H1 (cell line): ENCODE data around the gene RNF111. TPM values are rescaled to one million over a fixed set of nuclear protein-coding genes. Genes with fewer than 3 reads are reported as not detected.

ENCODE experiments used
- CTCF ChIA-PET: fragments of 300-600 bp; sonication (Branson Sonifier 250); formaldehyde crosslinking; loops from one replicate; lab custom pipeline; 2021; ENCODE audit not compliant: partially characterized antibody; lab: Charles Lee
- POLR2A ChIA-PET: fragments of 300-600 bp; sonication (Branson Sonifier 250); formaldehyde crosslinking; loops from one replicate; lab custom pipeline; 2021; ENCODE audit warnings: inconsistent platforms; ENCODE audit not compliant: partially characterized antibody; lab: Charles Lee
- DNase-seq, 2 experiments: peaks; one replicate each; pipeline versions ENCODE4 v3.0.0 to v3.0.0-alpha.2; 2010 to 2022; ENCODE audit warnings: low spot score in 2 of 2, low read depth in 1 of 2, mixed read lengths in 1 of 2
- FAIRE-seq: peaks from 2 replicates; lab custom pipeline; 2011; peaks lifted over from hg19 to GRCh38; lab: Jason Lieb, UNC
- H2AFZ ChIP-seq: 2 replicates; pipeline ENCODE4 v1.8.1; 2012; ENCODE audit warnings: low read length, inconsistent platforms
- H2AK5ac ChIP-seq: 2 replicates; pipeline ENCODE4 v1.6.1; 2013; ENCODE audit warnings: low read depth, low read length
- H2BK120ac ChIP-seq: replicated peaks from 2 replicates; pipeline ENCODE3; 2013; ENCODE audit warnings: low read depth, low read length, inconsistent platforms
- H2BK12ac ChIP-seq: 2 replicates; pipeline ENCODE4 v1.6.1; 2013; ENCODE audit warnings: low read depth, low read length
- H2BK15ac ChIP-seq: 2 replicates; pipeline ENCODE4 v1.6.1; 2013; ENCODE audit warnings: low read length
- H2BK20ac ChIP-seq: 2 replicates; pipeline ENCODE4 v1.6.1; 2013; ENCODE audit warnings: low read length
- H2BK5ac ChIP-seq: 2 replicates; pipeline ENCODE4 v1.6.1; 2013; ENCODE audit warnings: low read depth, low read length
- H3K14ac ChIP-seq: 2 replicates; pipeline ENCODE4 v1.6.1; 2013; ENCODE audit warnings: inconsistent platforms; ENCODE audit not compliant: insufficient read length
- H3K18ac ChIP-seq: 2 replicates; pipeline ENCODE4 v1.6.1; 2013; ENCODE audit warnings: low read length; ENCODE audit errors: extremely low read depth
- H3K23ac ChIP-seq: 2 replicates; pipeline ENCODE4 v1.6.1; 2013; ENCODE audit warnings: inconsistent platforms; ENCODE audit not compliant: insufficient read length
- H3K23me2 ChIP-seq: 2 replicates; pipeline ENCODE4 v1.6.1; 2013; ENCODE audit warnings: low read depth, low read length
- H3K27ac ChIP-seq: 2 replicates; pipeline ENCODE4 v1.6.1; 2011; ENCODE audit warnings: low read depth, low read length, inconsistent platforms
- H3K27me3 ChIP-seq, 4 experiments: replicated peaks in 1 of 4; 1 replicate in 1 of 4; 2 replicates in 3 of 4; pipeline versions ENCODE4 v1.6.1 to v1.8.1; 2011 to 2013; ENCODE audit warnings: low read length in 3 of 4, mild to moderate bottlenecking in 3 of 4, inconsistent platforms in 2 of 4, mixed read lengths in 2 of 4, moderate library complexity in 1 of 4; ENCODE audit not compliant: control insufficient read depth in 3 of 4, insufficient read depth in 3 of 4; ENCODE audit errors: extremely low read depth in 1 of 4
- H3K36me3 ChIP-seq, 4 experiments: 2 replicates each; pipeline versions ENCODE4 v1.6.1 to v1.8.1; 2011 to 2013; ENCODE audit warnings: mild to moderate bottlenecking in 4 of 4, low read length in 3 of 4, moderate library complexity in 2 of 4, control low read depth in 1 of 4, inconsistent platforms in 1 of 4; ENCODE audit not compliant: insufficient read depth in 4 of 4, control insufficient read depth in 2 of 4
- H3K4ac ChIP-seq: replicated peaks from 2 replicates; pipeline ENCODE3; 2013; ENCODE audit warnings: low read length, low read depth, mixed read lengths, inconsistent platforms; ENCODE audit not compliant: insufficient read length
- H3K4me1 ChIP-seq, 4 experiments: replicated peaks in 1 of 4; 1 replicate in 1 of 4; 2 replicates in 3 of 4; pipeline versions ENCODE4 v1.6.1 to v1.8.1; 2011 to 2013; ENCODE audit warnings: low read length in 3 of 4, inconsistent platforms in 2 of 4, mixed read lengths in 1 of 4; ENCODE audit not compliant: insufficient read depth in 4 of 4, control insufficient read depth in 3 of 4
- H3K4me2 ChIP-seq, 2 experiments: 2 replicates each; pipeline versions ENCODE4 v1.6.1 to v1.8.1; 2011 to 2013; ENCODE audit warnings: low read depth in 2 of 2, low read length in 2 of 2, control low read depth in 1 of 2, inconsistent platforms in 1 of 2, mild to moderate bottlenecking in 1 of 2; ENCODE audit not compliant: insufficient read depth in 1 of 2
- H3K4me3 ChIP-seq, 4 experiments: fragments of 200-600, 300-600 bp in 1 of 4; sonication (generic), shearing (Covaris generic), sonication (Bioruptor Twin) in 1 of 4; 2 replicates each; pipeline versions ENCODE4 v1.5.1 to v1.8.1; 2011 to 2016; ENCODE audit warnings: low read length in 4 of 4, low read depth in 3 of 4, control low read depth in 2 of 4, inconsistent platforms in 2 of 4, mild to moderate bottlenecking in 2 of 4, mixed read lengths in 1 of 4, moderate library complexity in 1 of 4; ENCODE audit not compliant: insufficient read depth in 2 of 4; ENCODE audit errors: extremely low read depth in 1 of 4
- H3K56ac ChIP-seq: replicated peaks from 2 replicates; pipeline ENCODE3; 2013; ENCODE audit warnings: low read depth, mild to moderate bottlenecking, mixed read lengths, low read length, inconsistent platforms; ENCODE audit not compliant: insufficient read length
- H3K79me1 ChIP-seq: 2 replicates; pipeline ENCODE4 v1.6.1; 2013; ENCODE audit warnings: low read depth, low read length, control low read depth
- H3K79me2 ChIP-seq, 2 experiments: 2 replicates each; pipeline versions ENCODE4 v1.6.1 to v1.8.1; 2012 to 2013; ENCODE audit warnings: low read length in 2 of 2, mild to moderate bottlenecking in 2 of 2, inconsistent platforms in 1 of 2; ENCODE audit not compliant: insufficient read depth in 2 of 2, control insufficient read depth in 1 of 2
- H3K9ac ChIP-seq, 4 experiments: replicated peaks in 1 of 4; 1 replicate in 1 of 4; 2 replicates in 3 of 4; pipeline versions ENCODE4 v1.6.1 to v1.8.1; 2011 to 2013; ENCODE audit warnings: low read depth in 3 of 4, low read length in 3 of 4, control low read depth in 2 of 4, mild to moderate bottlenecking in 2 of 4, moderate library complexity in 2 of 4, inconsistent platforms in 1 of 4; ENCODE audit errors: extremely low read depth in 1 of 4
- H3K9me3 ChIP-seq, 2 experiments: 2 replicates each; pipeline versions ENCODE4 v1.6.1 to v1.8.1; 2012 to 2013; ENCODE audit warnings: mild to moderate bottlenecking in 2 of 2, moderate library complexity in 2 of 2, control low read depth in 1 of 2, inconsistent platforms in 1 of 2, low read depth in 1 of 2, low read length in 1 of 2, mixed read lengths in 1 of 2; ENCODE audit not compliant: insufficient read depth in 2 of 2
- H4K20me1 ChIP-seq, 2 experiments: replicated peaks in 1 of 2; 2 replicates each; pipeline versions ENCODE3 to v1.8.1; 2011 to 2013; ENCODE audit warnings: inconsistent platforms in 2 of 2, low read length in 2 of 2, mild to moderate bottlenecking in 1 of 2; ENCODE audit not compliant: insufficient read depth in 2 of 2, control insufficient read depth in 1 of 2
- H4K5ac ChIP-seq: 2 replicates; pipeline ENCODE4 v1.6.1; 2013; ENCODE audit warnings: low read length, low read depth, mixed read lengths, inconsistent platforms; ENCODE audit not compliant: insufficient read length
- H4K8ac ChIP-seq: 2 replicates; pipeline ENCODE4 v1.8.0; 2013; ENCODE audit warnings: mild to moderate bottlenecking, moderate library complexity, low read length, inconsistent platforms; ENCODE audit not compliant: insufficient read depth; ENCODE audit errors: extremely low read depth
- H4K91ac ChIP-seq: replicated peaks from 2 replicates; pipeline ENCODE3; 2013; ENCODE audit warnings: low read length, mixed read lengths, inconsistent platforms; ENCODE audit not compliant: insufficient read length
- MAFK ChIP-seq: IDR thresholded peaks from 2 replicates; pipeline ENCODE4 v1.6.1; 2012; ENCODE audit warnings: low read depth, mild to moderate bottlenecking, improper control_type of control experiment, low read length
- WGBS, 2 experiments: shearing (Covaris generic) in 1 of 2; methylation state at CpG; one replicate each; pipeline versions ENCODE4 v1.1.6 to v1.1.7; 2013 to 2015; ENCODE audit warnings: low lambda C conversion rate in 2 of 2, mixed read lengths in 2 of 2, inconsistent platforms in 1 of 2, low coverage in 1 of 2, missing lambda C conversion rate in 1 of 2; ENCODE audit not compliant: insufficient replicate concordance in 2 of 2, insufficient coverage in 1 of 2, insufficient read length in 1 of 2; ENCODE audit errors: extremely low coverage in 1 of 2, missing lambda C conversion rate in 1 of 2; 5-methylcytosine and 5-hydroxymethylcytosine counted together
- polyA plus RNA-seq, 7 experiments: library from polyadenylated mRNA; depleted of rRNA in 3 of 7; stranded (reverse) in 5 of 7; unstranded in 2 of 7; fragments of >200 nt in 5 of 7; fragments of 200-250 nt in 2 of 7; gene quantifications; 1 replicate in 5 of 7; 2 replicates in 1 of 7; 4 replicates in 1 of 7; pipeline versions ENCODE4 v1.2.1 to v1.2.3, GENCODE V29; 2011 to 2013; ENCODE audit warnings: missing spikeins in 2 of 7, mixed read lengths in 2 of 7
- total RNA-seq: library from RNA; stranded (reverse); fragmentation: NEBNext Ultra II Directional; extraction: Animal tissue kit (Norgen Biotek cat#: 25700); gene quantifications from 2 replicates; pipeline ENCODE4 v1.2.1, GENCODE V29; 2021
- TF ChIP-seq, protein P1 (sequence below): IDR thresholded peaks from 2 replicates; pipeline ENCODE4 v1.6.1; 2011; ENCODE audit warnings: low read length, improper control_type of control experiment

RNF111 gene
- total and polyA plus RNA-seq, 2 of the 8 experiments (the other 6 are each of a cell fraction or from before 2014, with no cell fraction given): 18.5 to 26.6 TPM

DNA sequence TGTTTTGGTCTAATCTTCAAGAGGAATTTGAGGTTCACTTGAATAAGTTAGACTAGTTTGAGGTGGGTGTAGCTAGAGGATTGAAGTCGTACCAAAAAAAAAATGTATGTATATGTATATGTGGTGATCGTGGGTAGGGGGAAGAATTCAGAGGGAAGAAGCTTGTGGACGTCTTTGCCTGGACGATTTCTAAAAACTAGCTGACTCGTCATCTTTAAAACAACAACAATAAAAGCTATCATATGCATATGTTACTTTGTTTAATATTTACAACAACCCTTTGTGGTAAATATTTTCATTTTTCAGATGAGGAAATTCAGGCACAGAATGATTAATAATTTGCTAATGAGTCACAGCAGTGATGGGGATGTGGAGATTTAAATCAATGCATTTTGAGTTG is 18.1 kb downstream of the RNF111 start:
- no peak overlapping the region for H2AK5ac ChIP-seq
- H3K18ac ChIP-seq: no peak overlapping the region
- POLR2A ChIA-PET: interaction anchor here (0.7 kb wide), 2 partner anchors 14 to 277 kb away, joined by 3 read pairs; no protein-coding TSS in a partner anchor
- H2BK5ac ChIP-seq: no peak overlapping the region
- no peak overlapping the region for H4K8ac ChIP-seq
- no peak overlapping the region for H2BK15ac ChIP-seq
- no peaks in the 10 kb centered on the region for H3K4me1 ChIP-seq
- peaks cover 0 to 4% of the 10 kb centered on the region in 2 experiments for H4K20me1 ChIP-seq
- H3K4me3 ChIP-seq: no peak overlapping the region
- TF ChIP-seq, protein P1, sequence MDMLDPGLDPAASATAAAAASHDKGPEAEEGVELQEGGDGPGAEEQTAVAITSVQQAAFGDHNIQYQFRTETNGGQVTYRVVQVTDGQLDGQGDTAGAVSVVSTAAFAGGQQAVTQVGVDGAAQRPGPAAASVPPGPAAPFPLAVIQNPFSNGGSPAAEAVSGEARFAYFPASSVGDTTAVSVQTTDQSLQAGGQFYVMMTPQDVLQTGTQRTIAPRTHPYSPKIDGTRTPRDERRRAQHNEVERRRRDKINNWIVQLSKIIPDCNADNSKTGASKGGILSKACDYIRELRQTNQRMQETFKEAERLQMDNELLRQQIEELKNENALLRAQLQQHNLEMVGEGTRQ: no peak
- peak; percentile 31; the same call in 1 of the 2 replicates for TF ChIP-seq MAFK
- WGBS, 2 experiments: 91 to 100% methylated on average over 1 to 5 of the region's 5 CpGs
- no peak overlapping the region for H4K91ac ChIP-seq
- H3K9ac ChIP-seq: no peak overlapping the region
- H3K4me2 ChIP-seq: no peak overlapping the region
- FAIRE-seq (no peak), DNase-seq (no peak)
- peaks cover 0 to 4% (median 2%) of the 10 kb centered on the region in 4 experiments; a peak in 2 of 8 replicates for H3K36me3 ChIP-seq
- no peak overlapping the region for H2BK20ac ChIP-seq
- H3K79me1 ChIP-seq: peaks cover 3% of the 10 kb centered on the region; the same call in 1 of the 2 replicates
- H3K9me3 ChIP-seq: no peaks in the 10 kb centered on the region
- no peak overlapping the region for H3K27ac ChIP-seq
- H3K27me3 ChIP-seq: no peaks in the 10 kb centered on the region
- H3K23ac ChIP-seq: no peak overlapping the region
- no peak overlapping the region for H2BK120ac ChIP-seq
- CTCF ChIA-PET: no interaction called here
- no peak overlapping the region for H4K5ac ChIP-seq
- peaks cover 2% of the 10 kb centered on the region; the same call in 1 of the 2 replicates for H3K23me2 ChIP-seq
- no peak overlapping the region for H2AFZ ChIP-seq
- peaks cover 0 to 89% of the 10 kb centered on the region in 2 experiments; a peak in 2 of 4 replicates for H3K79me2 ChIP-seq
- H3K14ac ChIP-seq: no peak overlapping the region
- H3K4ac ChIP-seq: no peak overlapping the region
- H2BK12ac ChIP-seq: no peak overlapping the region
- no peak overlapping the region for H3K56ac ChIP-seq
